Thoracic aorta (tissue), 2 donors: ENCODE data around the gene BLTP3A. TPM values are rescaled to one million over a fixed set of nuclear protein-coding genes. Genes with fewer than 3 reads are reported as not detected.

Experiments used
- ATAC-seq: fragments of 150-250 bp; one replicate; pipeline ENCODE4 v1.8.0; 2017; ENCODE audit warnings: low read depth; ENCODE audit not compliant: insufficient number of reproducible peaks, low FRiP score
- DNase-seq: peaks from one replicate; pipeline ENCODE4 v3.0.0-alpha.2; 2020; ENCODE audit warnings: low spot score
- H3K27ac ChIP-seq, 2 donors: fragments of 200-600 bp; sonication (generic); 1 replicate in 1 of 2; 2 replicates in 1 of 2; pipeline ENCODE4 v1.5.1; 2016; ENCODE audit warnings: mild to moderate bottlenecking in 2 of 2, moderate library complexity in 2 of 2
- H3K27me3 ChIP-seq: fragments of 200-600 bp; sonication (generic); replicated peaks from 2 replicates; pipeline ENCODE4 v1.6.0; 2016; ENCODE audit warnings: mild to moderate bottlenecking; ENCODE audit not compliant: insufficient read depth
- H3K36me3 ChIP-seq: fragments of 200-600 bp; sonication (generic); one replicate; pipeline ENCODE4 v1.5.1; 2016
- H3K4me1 ChIP-seq, 2 donors: fragments of 200-600 bp; sonication (generic); 1 replicate in 1 of 2; 2 replicates in 1 of 2; pipeline versions ENCODE4 v1.5.1 to v1.6.0; 2016; ENCODE audit warnings: low read depth in 2 of 2, mild to moderate bottlenecking in 1 of 2; ENCODE audit not compliant: control insufficient read depth in 1 of 2
- H3K4me3 ChIP-seq: fragments of 200-600 bp; sonication (generic); 2 replicates; pipeline ENCODE4 v1.5.1; 2016; ENCODE audit warnings: mild to moderate bottlenecking
- H3K9me3 ChIP-seq: fragments of 200-600 bp; sonication (generic); 2 replicates; pipeline ENCODE4 v1.5.1; 2016
- total RNA-seq, 2 donors: library from RNA; depleted of rRNA; stranded (reverse); fragments of >200 nt; gene quantifications; one replicate each; pipeline versions ENCODE4 v1.1.0 to v1.2.3, GENCODE V29; 2016
- TF ChIP-seq, protein P1 (sequence below): fragments of 200-600 bp; sonication (generic); IDR thresholded peaks from one replicate; pipeline ENCODE4 v1.5.1; 2019; ENCODE audit warnings: antibody characterized with exemption

The BLTP3A gene
- total RNA-seq, 2 donors from 2014 or later: 9.9 to 13.3 TPM

DNA sequence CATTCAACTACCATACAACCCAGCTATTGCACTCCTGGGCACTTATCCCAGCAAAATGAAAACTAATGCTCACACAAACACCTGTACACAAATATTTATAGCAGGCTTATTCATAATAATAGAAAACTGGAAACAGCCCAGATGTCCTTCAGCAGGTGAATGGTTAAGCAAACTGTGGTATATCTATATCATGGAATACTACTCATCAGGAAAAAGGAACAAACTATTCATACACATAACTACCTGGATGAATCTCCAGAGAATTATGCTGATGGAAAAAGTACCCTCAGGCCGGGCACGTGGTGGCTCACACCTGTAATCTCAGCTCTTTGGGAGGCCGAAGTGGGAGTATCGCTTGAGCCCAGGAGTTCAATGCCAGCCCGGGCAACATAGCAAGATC is 3.8 kb upstream of the BLTP3A start:
- no peak overlapping the region for H3K4me3 ChIP-seq
- H3K27me3 ChIP-seq: no peaks in the 10 kb centered on the region
- H3K36me3 ChIP-seq: no peaks in the 10 kb centered on the region
- no peak overlapping the region for H3K27ac ChIP-seq
- TF ChIP-seq, protein P1, sequence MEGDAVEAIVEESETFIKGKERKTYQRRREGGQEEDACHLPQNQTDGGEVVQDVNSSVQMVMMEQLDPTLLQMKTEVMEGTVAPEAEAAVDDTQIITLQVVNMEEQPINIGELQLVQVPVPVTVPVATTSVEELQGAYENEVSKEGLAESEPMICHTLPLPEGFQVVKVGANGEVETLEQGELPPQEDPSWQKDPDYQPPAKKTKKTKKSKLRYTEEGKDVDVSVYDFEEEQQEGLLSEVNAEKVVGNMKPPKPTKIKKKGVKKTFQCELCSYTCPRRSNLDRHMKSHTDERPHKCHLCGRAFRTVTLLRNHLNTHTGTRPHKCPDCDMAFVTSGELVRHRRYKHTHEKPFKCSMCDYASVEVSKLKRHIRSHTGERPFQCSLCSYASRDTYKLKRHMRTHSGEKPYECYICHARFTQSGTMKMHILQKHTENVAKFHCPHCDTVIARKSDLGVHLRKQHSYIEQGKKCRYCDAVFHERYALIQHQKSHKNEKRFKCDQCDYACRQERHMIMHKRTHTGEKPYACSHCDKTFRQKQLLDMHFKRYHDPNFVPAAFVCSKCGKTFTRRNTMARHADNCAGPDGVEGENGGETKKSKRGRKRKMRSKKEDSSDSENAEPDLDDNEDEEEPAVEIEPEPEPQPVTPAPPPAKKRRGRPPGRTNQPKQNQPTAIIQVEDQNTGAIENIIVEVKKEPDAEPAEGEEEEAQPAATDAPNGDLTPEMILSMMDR: no peak
- peaks cover 7 to 10% of the 10 kb centered on the region in 2 donors for H3K4me1 ChIP-seq
- H3K9me3 ChIP-seq: no peaks in the 10 kb centered on the region
- no peak for ATAC-seq
- no peak for DNase-seq

DNA sequence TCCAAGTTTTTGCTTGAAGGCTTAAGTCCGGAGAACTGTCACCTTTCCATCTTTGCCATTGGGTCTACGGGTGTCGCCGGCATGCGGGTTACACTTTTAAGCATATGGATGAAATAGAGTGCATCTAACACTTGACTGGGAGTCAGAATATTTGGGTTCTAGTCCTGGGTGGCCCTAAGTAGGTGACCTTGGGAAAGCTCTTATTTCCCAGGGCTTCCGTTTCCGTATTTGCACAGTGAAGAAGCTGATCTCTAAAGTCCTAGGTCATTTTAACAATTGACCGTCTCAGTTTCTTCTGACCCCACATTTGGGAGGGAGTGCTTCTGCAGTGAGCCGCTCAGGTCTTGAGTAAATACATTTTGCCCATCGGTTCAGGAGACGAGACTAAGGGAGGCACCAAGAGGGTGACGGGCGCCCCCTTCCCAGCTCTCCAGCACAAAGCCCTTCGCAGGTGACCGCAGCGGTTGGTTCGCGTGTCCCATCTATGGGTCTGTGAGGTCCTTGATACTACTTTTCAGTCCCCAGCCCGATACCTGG is 651 bp upstream of the BLTP3A start:
- Histone ChIP-seq H3K27me3 (no peaks in the 10 kb centered on the region), H3K4me3 (peak overlapping the region; percentile 81), H3K27ac (peak overlapping the region; percentile 89 to 91), H3K9me3 (no peaks in the 10 kb centered on the region), H3K36me3 (no peaks in the 10 kb centered on the region), H3K4me1 (peaks cover 13 to 18% of the 10 kb centered on the region in 2 donors)
- TF ChIP-seq, protein P1: no peak
- ATAC-seq (no peak), DNase-seq (no peak)

DNA sequence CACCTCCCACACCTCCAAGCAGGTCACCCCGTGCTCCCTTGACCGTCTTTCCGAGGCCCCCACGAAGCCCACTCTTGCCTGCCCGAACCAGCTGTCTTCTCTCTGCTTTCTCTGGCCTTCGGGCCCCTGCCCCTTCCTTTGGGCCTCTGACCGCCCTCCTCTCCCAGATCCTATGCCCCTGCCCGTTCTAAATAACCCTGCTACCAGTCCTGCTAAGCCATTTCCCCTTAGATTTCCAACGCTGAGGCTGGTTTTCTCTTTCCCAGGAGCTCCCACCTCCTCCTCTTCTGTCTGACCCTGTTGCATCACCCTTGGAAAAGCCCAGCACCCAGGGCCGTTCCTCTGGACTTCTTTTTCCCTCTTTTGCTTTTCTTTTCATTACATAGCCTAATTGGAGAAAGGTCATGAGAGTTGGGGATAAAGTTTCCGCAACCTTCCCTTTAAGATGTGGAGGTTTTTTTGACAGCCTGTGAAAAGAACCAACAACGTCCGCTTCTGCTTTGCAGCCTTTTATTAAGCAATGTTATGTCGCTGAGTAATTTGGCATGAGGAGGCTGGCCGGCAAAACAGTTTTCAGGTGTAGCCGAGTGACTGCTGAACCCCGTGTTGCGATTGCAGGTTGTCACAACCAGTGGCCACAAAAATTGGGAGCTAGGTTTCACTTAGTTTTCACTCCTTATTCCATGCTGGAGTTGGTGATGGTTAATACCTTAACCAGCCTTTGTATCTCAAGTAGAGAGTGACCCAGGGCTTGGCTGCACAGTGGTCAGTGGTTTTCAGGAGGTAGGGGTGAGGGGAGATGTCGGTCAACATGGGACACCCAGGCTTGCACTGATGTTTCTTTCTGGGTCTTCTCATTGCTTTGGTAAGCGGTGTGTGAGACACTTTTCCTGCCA is 970 bp downstream of the BLTP3A start:
- ATAC-seq: no peak
- TF ChIP-seq, protein P1: no peak
- peaks cover 13 to 18% of the 10 kb centered on the region in 2 donors for H3K4me1 ChIP-seq
- no peaks in the 10 kb centered on the region for H3K36me3 ChIP-seq
- H3K9me3 ChIP-seq: no peaks in the 10 kb centered on the region
- H3K27ac ChIP-seq: peak overlapping the region; percentile 89 to 91
- H3K27me3 ChIP-seq: no peaks in the 10 kb centered on the region
- H3K4me3 ChIP-seq: peak overlapping the region; percentile 81
- no peak for DNase-seq

DNA sequence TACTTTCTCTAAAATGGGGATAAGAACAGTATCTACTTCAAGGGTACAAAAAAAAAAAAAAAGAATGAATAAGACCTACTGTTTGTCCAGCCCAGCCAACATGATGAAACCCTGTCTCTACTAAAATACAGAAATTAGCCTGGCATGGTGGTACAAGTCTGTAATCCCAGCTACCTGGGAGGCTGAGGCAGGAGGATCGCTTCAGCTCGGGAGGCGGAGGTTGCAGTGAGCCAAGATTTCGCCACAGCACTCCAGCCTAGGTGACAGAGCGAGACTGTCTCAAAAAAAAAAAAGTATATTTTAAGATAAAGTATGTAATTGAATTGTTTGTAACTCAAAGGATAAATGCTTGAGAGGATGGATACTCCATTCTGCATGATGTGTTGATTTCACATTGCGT is 2.0 kb downstream of the BLTP3A start:
- Histone ChIP-seq H3K4me3 (no peak overlapping the region), H3K4me1 (peaks cover 13 to 18% of the 10 kb centered on the region in 2 donors), H3K27me3 (no peaks in the 10 kb centered on the region), H3K36me3 (no peaks in the 10 kb centered on the region), H3K9me3 (no peaks in the 10 kb centered on the region), H3K27ac (no peak overlapping the region)
- TF ChIP-seq, protein P1: no peak
- ATAC-seq: no peak
- DNase-seq: no peak

DNA sequence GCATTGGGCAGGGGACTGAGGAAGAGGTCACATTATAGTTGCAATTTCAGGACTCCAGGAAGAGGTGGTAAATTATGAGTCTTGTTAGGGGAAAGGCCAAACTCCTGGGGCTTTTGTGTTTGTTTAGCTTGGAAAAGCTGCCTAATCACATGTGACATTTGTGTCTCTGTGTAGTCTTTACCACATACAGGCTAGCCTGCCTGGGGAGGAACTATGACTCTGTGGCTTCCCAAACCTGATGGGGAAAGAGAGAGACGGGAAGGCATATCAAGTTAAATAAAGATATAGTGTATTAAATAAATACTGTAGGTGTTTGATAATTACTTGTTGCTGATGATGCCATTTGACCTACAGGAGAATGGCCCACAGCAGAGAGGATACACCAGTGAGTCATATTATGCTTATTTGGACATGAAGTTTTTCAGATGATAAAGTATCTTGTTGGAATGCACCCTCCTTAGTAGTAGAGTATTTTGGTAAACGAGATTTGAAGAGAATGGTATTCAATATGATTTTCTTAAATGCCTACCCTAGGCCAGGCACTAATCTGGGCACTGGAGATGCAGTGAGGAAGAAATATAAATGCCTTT is 4.0 kb downstream of the BLTP3A start:
- Histone ChIP-seq H3K27ac (no peak overlapping the region), H3K9me3 (no peaks in the 10 kb centered on the region), H3K4me1 (peaks cover 8 to 13% of the 10 kb centered on the region in 2 donors), H3K27me3 (no peaks in the 10 kb centered on the region), H3K36me3 (no peaks in the 10 kb centered on the region), H3K4me3 (no peak overlapping the region)
- TF ChIP-seq, protein P1: no peak
- ATAC-seq (no peak), DNase-seq (no peak)
